SK-N-SH treated with all-trans-retinoic acid at 6 μM for 48 hours (cell line): ENCODE results near the gene METTL25.

ENCODE experiments used
- ARNTL ChIP-seq: fragments of 450-650 bp; formaldehyde crosslinking; IDR thresholded peaks from 2 replicates; pipeline ENCODE4 v1.5.0; 2020; ENCODE audit warnings: low read depth, mild to moderate bottlenecking, moderate library complexity, borderline replicate concordance
- ZC3H10 ChIP-seq: fragments of 250-450 bp; sonication (Bioruptor Pico); IDR thresholded peaks from 2 replicates; pipeline ENCODE4 v1.5.1; 2021; ENCODE audit warnings: mild to moderate bottlenecking, moderate library complexity
- TF ChIP-seq, protein P1 (sequence below): fragments of 250-450 bp; sonication (Bioruptor Pico); IDR thresholded peaks from 2 replicates; pipeline ENCODE4 v1.8.0; 2020; ENCODE audit warnings: mild to moderate bottlenecking, moderate library complexity, borderline replicate concordance

DNA sequence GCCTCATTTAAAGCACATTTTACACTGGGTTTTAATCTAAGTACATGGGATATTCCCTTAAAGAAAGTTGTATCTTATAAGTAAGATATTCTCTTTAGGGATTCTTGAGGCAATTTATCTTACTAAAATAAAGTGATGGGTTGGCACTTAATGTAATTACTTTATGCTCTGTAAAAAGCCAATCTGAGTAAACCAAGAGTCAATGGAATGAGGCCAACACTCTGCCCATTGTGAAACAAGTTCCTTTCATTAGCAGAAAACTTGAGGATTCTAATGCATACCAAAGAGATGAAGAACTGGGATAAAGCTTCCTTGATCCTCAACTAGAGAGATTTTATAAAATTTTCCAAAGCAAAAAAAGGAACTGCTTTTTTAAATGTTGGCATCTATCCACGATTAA lies 121.2 kb downstream of the METTL25 start:
- no peak for TF ChIP-seq ARNTL (CRISPR knock-in tag)
- TF ChIP-seq, protein P1, sequence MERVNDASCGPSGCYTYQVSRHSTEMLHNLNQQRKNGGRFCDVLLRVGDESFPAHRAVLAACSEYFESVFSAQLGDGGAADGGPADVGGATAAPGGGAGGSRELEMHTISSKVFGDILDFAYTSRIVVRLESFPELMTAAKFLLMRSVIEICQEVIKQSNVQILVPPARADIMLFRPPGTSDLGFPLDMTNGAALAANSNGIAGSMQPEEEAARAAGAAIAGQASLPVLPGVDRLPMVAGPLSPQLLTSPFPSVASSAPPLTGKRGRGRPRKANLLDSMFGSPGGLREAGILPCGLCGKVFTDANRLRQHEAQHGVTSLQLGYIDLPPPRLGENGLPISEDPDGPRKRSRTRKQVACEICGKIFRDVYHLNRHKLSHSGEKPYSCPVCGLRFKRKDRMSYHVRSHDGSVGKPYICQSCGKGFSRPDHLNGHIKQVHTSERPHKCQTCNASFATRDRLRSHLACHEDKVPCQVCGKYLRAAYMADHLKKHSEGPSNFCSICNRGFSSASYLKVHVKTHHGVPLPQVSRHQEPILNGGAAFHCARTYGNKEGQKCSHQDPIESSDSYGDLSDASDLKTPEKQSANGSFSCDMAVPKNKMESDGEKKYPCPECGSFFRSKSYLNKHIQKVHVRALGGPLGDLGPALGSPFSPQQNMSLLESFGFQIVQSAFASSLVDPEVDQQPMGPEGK, result 0 out of 2 replicates have a peak, but pooled peaks have one; percentile 10
- no peak; the same call in 1 of the 2 replicates for TF ChIP-seq ZC3H10 (CRISPR knock-in tag)
